Subcutaneous abdominal adipose tissue (tissue), 5 donors: ENCODE results near the gene KLHDC7A.

Experiments used
- H3K27ac ChIP-seq: one replicate; pipeline ENCODE4 v1.7.0; 2013; ENCODE audit warnings: low read depth, mild to moderate bottlenecking, inconsistent platforms, low read length, moderate library complexity
- H3K27me3 ChIP-seq, 5 donors: one replicate each; pipeline ENCODE4 v1.7.0; 2013; ENCODE audit warnings: low read length in 5 of 5, inconsistent platforms in 1 of 5; ENCODE audit not compliant: control insufficient read depth in 5 of 5, insufficient read depth in 4 of 5
- H3K36me3 ChIP-seq, 5 donors: one replicate each; pipeline ENCODE4 v1.7.0; 2013; ENCODE audit warnings: low read length in 5 of 5; ENCODE audit not compliant: control insufficient read depth in 5 of 5, insufficient read depth in 5 of 5
- H3K4me1 ChIP-seq, 5 donors: one replicate each; pipeline ENCODE4 v1.7.0; 2013; ENCODE audit warnings: low read length in 5 of 5, mild to moderate bottlenecking in 3 of 5, moderate library complexity in 1 of 5; ENCODE audit not compliant: control insufficient read depth in 5 of 5, insufficient read depth in 5 of 5
- H3K4me3 ChIP-seq, 5 donors: one replicate each; pipeline ENCODE4 v1.7.0; 2013; ENCODE audit warnings: low read length in 5 of 5, low read depth in 1 of 5
- H3K9ac ChIP-seq, 5 donors: one replicate each; pipeline ENCODE4 v1.7.0; 2013; ENCODE audit warnings: low read length in 5 of 5, mild to moderate bottlenecking in 4 of 5, moderate library complexity in 3 of 5
- H3K9me3 ChIP-seq, 5 donors: one replicate each; pipeline ENCODE4 v1.7.0; 2013; ENCODE audit warnings: low read length in 5 of 5; ENCODE audit not compliant: control insufficient read depth in 5 of 5
- donor health status: healthy.
- donor health status: healthy.
- donor health status: healthy.
- donor health status: healthy.
- donor health status: healthy.

The KLHDC7A gene

DNA sequence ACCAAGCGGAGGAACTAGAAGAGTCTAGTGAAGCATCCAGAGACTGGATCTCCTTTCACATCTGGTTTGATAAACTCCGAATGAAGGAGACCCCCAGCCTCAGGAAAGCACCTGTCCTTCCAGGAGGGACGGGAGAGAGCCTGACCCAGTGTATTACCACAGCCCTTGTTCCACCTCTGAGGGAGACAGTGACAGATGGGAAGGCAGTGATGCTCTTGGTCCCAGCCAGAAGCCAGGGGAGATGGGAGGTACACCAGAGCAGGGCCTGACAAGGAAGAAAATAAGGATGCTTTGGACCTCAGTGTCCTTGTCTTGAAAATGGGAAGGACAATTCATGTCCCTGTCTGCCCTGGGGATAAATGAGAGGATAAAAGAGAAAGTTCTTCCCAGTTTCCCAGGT lies 3.5 kb downstream of the KLHDC7A start:
- Histone ChIP-seq H3K9ac (no peak overlapping the region), H3K4me1 (peaks cover 4 to 24% (median 18%) of the 10 kb centered on the region in 5 donors), H3K4me3 (no peak overlapping the region), H3K27ac (no peak overlapping the region), H3K27me3 (peaks cover 0 to 8% (median 0%) of the 10 kb centered on the region in 5 donors), H3K9me3 (no peaks in the 10 kb centered on the region), H3K36me3 (no peaks in the 10 kb centered on the region)

DNA sequence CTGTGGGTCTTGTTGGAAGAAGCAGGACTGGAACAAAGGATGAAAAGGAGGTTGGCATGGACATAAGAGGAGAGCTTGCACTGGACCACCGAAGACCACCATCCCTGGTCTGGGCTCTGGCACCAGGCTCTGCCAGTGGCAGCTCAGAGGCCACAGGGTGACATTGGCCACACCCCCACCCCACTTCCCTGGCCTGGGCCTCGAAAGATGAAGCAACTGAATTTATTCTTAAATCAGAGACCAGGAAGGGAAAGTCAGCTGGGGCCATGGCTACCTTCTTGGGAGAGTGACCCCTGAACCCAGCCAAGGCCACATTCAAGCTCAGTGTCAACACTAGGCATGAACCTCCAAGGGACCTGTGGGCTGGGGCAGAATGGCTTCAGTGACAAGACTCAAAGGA lies 4.0 kb downstream of the KLHDC7A start:
- Histone ChIP-seq H3K4me3 (no peak overlapping the region), H3K9ac (no peak overlapping the region), H3K4me1 (peaks cover 2 to 20% (median 15%) of the 10 kb centered on the region in 5 donors), H3K36me3 (no peaks in the 10 kb centered on the region), H3K9me3 (peaks cover 0 to 1% (median 0%) of the 10 kb centered on the region in 5 donors), H3K27ac (no peak overlapping the region), H3K27me3 (peaks cover 0 to 8% (median 0%) of the 10 kb centered on the region in 5 donors)

DNA sequence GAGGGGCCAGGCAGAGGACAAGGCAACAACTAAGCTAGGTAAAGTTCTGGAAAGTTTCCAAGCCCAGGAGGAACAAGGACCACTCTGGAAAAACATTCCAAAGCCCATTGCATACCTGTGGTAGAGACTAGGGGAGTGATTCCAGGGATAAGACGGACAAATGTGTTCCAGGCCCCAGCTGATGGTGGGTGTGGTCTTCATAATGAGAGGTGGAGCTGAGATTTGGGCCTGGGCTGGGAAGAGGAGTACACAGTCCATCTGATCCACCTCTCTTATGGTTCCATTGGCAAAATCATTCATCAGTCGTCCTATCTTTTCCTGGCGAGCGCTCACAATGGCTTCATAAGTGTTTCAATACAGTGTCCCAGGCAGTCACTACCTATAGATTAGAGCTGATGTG lies 4.5 kb downstream of the KLHDC7A start:
- H3K27ac ChIP-seq, result no peak overlapping the region
- H3K4me1 ChIP-seq, result peaks cover 0 to 15% (median 11%) of the 10 kb centered on the region in 5 donors
- H3K4me3 ChIP-seq, result no peak overlapping the region
- H3K9ac ChIP-seq, result no peak overlapping the region
- H3K36me3 ChIP-seq, result no peaks in the 10 kb centered on the region
- H3K27me3 ChIP-seq, result peaks cover 0 to 8% (median 0%) of the 10 kb centered on the region in 5 donors
- peaks cover 0 to 4% (median 0%) of the 10 kb centered on the region in 5 donors for H3K9me3 ChIP-seq

DNA sequence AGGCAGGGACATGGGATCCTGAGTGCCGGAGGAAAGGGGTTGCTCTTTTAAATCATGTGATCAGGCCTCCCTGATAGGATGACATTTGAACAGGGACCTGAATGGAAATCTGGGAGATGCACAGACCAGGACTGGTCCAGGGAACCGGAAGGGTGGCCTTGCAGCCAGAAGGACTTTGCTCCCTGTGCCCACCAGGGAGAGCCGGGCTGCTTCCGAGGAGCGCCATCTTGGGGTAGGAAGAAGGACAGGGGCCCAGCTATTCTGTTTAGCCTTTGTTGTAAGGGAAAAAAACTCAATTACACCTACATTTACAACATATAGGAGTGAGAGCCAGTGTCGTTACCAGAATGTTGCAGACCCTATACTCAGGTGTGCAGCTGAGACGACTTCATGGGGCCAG lies 5.5 kb downstream of the KLHDC7A start:
- no peak overlapping the region for H3K27ac ChIP-seq
- peaks cover 0 to 4% (median 0%) of the 10 kb centered on the region in 5 donors for H3K27me3 ChIP-seq
- H3K4me1 ChIP-seq, result peaks cover 0 to 6% (median 1%) of the 10 kb centered on the region in 5 donors
- no peaks in the 10 kb centered on the region for H3K36me3 ChIP-seq
- H3K4me3 ChIP-seq, result no peak overlapping the region
- peaks cover 0 to 4% (median 0%) of the 10 kb centered on the region in 5 donors for H3K9me3 ChIP-seq
- no peak overlapping the region for H3K9ac ChIP-seq

DNA sequence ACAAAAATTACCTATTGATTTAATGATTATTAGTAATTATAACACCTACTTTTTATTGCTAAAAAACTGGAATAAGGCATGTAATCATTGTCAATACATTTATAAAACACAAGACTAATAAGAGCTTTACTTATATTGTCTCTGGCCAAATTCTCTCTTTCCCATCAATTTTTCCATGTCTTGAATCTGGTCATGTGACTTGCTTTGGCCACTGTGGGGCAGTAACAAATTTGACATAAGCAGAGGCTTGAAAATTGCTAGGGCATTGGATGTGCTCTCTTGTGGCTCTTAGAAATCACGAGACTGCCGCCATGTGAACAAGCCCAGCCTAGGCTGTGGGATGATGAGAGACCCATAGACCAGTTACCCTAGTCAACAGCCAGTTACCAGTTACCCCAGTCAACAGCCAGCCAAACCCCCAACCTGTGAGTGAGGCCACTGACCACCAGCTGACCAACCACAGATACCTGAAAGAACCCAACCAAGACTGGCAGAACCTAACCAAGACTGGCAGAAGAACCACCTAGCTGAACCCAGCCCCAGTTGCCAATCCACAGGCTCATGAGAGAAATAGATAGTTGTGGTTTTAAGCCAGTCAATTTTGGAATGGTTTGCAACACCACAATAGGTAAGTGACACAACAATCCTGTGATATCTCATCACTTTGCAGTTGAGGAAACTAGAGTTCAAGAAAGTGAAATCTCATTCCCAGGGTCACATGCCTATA lies 8.8 kb downstream of the KLHDC7A start:
- Histone ChIP-seq H3K27me3 (peaks cover 0 to 4% (median 0%) of the 10 kb centered on the region in 5 donors), H3K4me3 (no peak overlapping the region), H3K27ac (no peak overlapping the region), H3K9ac (no peak overlapping the region), H3K9me3 (peaks cover 0 to 4% (median 0%) of the 10 kb centered on the region in 5 donors), H3K36me3 (no peaks in the 10 kb centered on the region), H3K4me1 (no peaks in the 10 kb centered on the region)

DNA sequence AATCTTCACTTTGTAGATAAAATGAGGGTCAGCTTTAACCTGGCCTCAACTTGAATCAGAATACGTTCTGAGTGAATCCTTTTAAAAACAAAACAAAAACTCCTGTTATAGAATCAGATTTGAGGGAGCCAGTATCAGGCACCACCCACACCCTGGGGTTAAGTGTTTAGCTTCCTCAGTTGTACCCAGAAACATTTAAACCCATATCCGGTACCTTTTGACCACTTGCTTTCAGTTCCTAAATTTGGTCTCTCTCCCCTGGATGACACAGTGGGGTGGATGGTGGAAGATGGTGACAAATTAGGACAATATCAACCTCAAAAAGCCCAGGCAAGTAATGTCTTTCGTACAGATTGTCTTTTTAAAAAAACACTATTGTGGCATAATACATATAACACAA lies 10.4 kb downstream of the KLHDC7A start:
- Histone ChIP-seq H3K27ac (no peak overlapping the region), H3K36me3 (no peaks in the 10 kb centered on the region), H3K4me1 (no peaks in the 10 kb centered on the region), H3K27me3 (peaks cover 0 to 4% (median 0%) of the 10 kb centered on the region in 5 donors), H3K9ac (no peak overlapping the region), H3K4me3 (no peak overlapping the region), H3K9me3 (peaks cover 0 to 4% (median 0%) of the 10 kb centered on the region in 5 donors)

DNA sequence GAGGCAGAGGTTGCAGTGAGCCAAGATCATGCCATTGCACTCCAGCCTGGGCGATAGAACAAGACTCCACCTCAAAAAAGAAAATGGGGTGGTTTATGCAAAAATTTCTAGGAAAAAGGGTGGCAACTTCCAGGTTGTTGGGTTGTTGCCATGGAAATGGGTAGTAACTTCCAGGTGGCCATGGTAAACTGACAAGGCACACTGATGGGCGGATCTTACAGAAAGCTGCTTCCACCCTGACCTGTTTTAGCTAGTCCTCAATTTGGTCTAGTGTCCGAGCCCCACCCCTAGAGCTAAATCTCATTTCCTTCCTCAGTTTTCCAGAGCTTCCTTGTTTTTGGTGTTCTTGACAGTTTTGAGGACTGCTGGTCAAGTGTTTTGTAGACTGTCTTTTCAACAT lies 13.6 kb downstream of the KLHDC7A start:
- H3K4me3 ChIP-seq, result no peak overlapping the region
- no peaks in the 10 kb centered on the region for H3K36me3 ChIP-seq
- H3K9ac ChIP-seq, result no peak overlapping the region
- no peak overlapping the region for H3K27ac ChIP-seq
- no peaks in the 10 kb centered on the region for H3K4me1 ChIP-seq
- peaks cover 0 to 4% (median 0%) of the 10 kb centered on the region in 5 donors for H3K27me3 ChIP-seq
- H3K9me3 ChIP-seq, result peaks cover 0 to 4% (median 0%) of the 10 kb centered on the region in 5 donors

DNA sequence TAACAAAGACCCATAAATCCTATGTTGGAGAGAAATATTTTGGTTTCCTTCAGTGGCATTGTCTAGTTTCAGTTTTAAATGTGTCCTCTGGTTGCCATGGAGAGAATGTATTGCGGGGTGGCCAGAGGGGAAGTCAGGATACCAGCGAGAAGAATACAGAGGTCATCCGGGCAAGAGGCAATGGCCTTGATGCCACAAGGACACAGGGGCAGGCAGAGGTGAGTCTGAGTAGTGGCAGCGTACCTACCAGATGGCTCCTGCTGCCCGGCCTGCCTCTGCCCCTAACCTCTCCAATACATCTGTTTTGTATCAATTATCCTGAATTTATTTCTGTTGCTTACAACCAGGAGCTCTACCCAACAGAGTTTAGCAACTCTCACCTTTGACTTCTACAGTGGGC lies 14.9 kb downstream of the KLHDC7A start:
- Histone ChIP-seq H3K4me3 (no peak overlapping the region), H3K9me3 (peaks cover 0 to 3% (median 0%) of the 10 kb centered on the region in 5 donors), H3K27ac (no peak overlapping the region)

DNA sequence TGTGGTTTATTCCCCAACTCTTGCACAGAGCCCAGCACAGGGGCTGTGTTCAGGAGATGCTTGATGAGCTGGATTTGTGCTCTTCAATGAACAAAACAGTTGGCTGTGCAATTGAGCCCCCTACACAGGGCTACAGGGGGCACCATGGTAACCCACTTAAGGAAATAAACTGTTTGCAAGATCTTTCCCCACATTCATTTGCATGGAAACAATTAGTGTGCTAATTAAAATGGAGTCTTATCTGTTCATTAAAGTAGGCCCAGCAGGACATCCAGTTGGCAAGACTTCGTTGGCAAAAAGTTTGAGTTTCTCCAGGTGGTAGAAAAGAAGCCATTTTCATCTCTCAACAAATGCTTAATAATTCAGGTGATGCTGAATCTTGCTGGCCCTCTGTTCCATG lies 15.3 kb downstream of the KLHDC7A start:
- no peaks in the 10 kb centered on the region for H3K36me3 ChIP-seq
- H3K27me3 ChIP-seq, result no peaks in the 10 kb centered on the region
- no peak overlapping the region for H3K27ac ChIP-seq
- H3K9ac ChIP-seq, result no peak overlapping the region
- peaks cover 0 to 11% (median 6%) of the 10 kb centered on the region in 5 donors for H3K4me1 ChIP-seq
- H3K4me3 ChIP-seq, result no peak overlapping the region
- H3K9me3 ChIP-seq, result peaks cover 0 to 3% (median 0%) of the 10 kb centered on the region in 5 donors

More for the DNA sequence above, 14.9 kb downstream of the KLHDC7A start:
- H3K4me1 ChIP-seq, result peaks cover 0 to 7% (median 4%) of the 10 kb centered on the region in 5 donors
- no peaks in the 10 kb centered on the region for H3K27me3 ChIP-seq
- H3K9ac ChIP-seq, result no peak overlapping the region
- no peaks in the 10 kb centered on the region for H3K36me3 ChIP-seq

DNA sequence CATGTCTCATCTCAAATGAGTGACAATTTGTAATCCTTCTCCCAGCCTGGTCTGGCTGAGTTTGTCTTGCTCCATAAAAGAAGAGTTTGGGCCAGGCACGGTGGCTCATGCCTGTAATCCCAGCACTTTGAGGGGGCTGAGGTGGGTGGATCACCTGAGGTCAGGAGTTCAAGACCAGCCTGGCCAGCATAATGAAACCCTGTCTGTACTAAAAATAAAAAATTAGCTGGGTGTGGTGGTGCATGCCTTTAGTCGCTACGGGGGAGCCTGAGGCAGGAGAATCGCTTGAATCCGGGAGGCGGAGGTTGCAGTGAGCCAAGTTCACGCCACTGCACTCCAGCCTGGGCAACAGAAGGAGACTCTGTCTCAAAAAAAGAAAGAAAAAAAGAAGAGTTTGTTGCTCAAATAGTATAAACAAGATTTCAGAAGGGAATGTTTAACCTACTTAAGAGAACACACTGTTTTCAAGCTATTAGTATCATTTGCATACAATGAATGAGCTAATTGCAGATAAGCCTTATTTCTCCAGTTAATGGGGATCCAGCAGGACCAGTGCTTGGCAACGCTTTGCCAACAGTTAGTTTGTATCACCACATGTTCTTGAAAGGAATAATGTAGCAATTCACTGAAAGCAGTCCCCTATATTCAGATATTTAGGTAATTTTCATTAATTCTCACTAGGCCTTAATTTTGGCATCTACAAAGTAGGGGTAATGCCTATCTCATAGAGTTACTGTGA lies 15.9 kb downstream of the KLHDC7A start:
- peaks cover 0 to 3% (median 0%) of the 10 kb centered on the region in 5 donors for H3K9me3 ChIP-seq
- no peak overlapping the region for H3K4me3 ChIP-seq

More for the DNA sequence above, 15.9 kb downstream of the KLHDC7A start:
- H3K27me3 ChIP-seq, result no peaks in the 10 kb centered on the region
- peaks cover 0 to 14% (median 8%) of the 10 kb centered on the region in 5 donors for H3K4me1 ChIP-seq
- H3K27ac ChIP-seq, result no peak overlapping the region
- H3K36me3 ChIP-seq, result no peaks in the 10 kb centered on the region
- H3K9ac ChIP-seq, result no peak overlapping the region
